ENCODE measurements around the gene RAB11A.

DNA sequence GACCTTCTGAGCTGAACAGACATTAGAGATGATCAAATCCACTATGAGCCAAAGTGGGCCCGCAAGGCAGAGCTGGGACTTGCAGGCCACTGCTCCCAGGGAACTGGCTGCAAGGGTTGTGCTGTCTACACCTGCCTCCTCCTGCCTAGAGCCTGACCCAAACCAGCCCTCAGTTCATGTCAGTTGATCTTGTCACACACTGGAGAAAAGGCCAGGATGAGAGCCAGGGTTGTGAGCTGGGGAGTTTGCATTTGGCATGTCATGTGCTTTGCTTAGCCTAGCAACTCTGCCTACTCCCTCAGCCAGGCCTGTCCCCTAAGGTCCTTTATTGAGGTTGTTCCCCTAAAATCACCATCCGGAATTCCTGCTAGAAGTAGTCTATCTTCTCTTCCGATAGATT lies 67.8 kb downstream of the RAB11A start:
- TF ChIP-seq, protein P1, sequence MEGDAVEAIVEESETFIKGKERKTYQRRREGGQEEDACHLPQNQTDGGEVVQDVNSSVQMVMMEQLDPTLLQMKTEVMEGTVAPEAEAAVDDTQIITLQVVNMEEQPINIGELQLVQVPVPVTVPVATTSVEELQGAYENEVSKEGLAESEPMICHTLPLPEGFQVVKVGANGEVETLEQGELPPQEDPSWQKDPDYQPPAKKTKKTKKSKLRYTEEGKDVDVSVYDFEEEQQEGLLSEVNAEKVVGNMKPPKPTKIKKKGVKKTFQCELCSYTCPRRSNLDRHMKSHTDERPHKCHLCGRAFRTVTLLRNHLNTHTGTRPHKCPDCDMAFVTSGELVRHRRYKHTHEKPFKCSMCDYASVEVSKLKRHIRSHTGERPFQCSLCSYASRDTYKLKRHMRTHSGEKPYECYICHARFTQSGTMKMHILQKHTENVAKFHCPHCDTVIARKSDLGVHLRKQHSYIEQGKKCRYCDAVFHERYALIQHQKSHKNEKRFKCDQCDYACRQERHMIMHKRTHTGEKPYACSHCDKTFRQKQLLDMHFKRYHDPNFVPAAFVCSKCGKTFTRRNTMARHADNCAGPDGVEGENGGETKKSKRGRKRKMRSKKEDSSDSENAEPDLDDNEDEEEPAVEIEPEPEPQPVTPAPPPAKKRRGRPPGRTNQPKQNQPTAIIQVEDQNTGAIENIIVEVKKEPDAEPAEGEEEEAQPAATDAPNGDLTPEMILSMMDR (IDR thresholded peaks at IDR 0.05; ENCODE audit: insufficient read depth, low read length), result no peak
- no peak for TF ChIP-seq POLR2AphosphoS5 (IDR thresholded peaks at IDR 0.05; ENCODE audit: low read depth)

All from HL-60 (cell line).